Subcutaneous adipose tissue (tissue), 4 donors: ENCODE data around the gene DNAH8. TPM values are rescaled to one million over a fixed set of nuclear protein-coding genes. Genes with fewer than 3 reads are reported as not detected.

Source experiments
- CTCF ChIP-seq: fragments of 450-650 bp; IDR thresholded peaks from one replicate; pipeline ENCODE4 v1.5.1; 2016; ENCODE audit warnings: low read depth, mild to moderate bottlenecking, control low read depth, antibody characterized with exemption, moderate library complexity
- total RNA-seq, 4 donors: library from RNA; depleted of rRNA; stranded (reverse); fragments of >200 nt; gene quantifications; one replicate each; pipeline ENCODE4 v1.1.0, GENCODE V29; 2016

Gene DNAH8
- total RNA-seq, 4 donors from 2014 or later = not detected

DNA sequence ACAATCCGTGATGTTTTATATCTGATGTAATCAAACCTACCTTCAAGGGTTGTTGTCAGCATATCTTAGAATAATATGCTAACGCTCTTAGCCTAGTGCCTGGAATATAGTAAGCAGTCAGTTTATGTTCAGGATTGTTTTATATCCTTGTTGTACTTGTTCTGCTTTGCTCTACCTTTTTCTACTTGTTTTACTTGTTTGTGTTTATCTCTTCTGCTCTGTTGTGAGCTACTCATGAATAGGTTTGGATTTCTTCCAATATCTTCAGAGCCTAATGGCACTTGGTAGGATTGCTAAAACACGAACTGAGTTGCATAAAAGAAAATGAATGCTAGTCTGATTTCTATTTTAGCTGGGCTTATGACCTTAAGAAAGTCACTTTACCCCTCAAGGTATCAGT is 40.1 kb downstream of the DNAH8 start:
- TF ChIP-seq CTCF = no peak

- no peak for TF ChIP-seq CTCF
Measured at GRCh38 chr6:38755874-38756273, 40.8 kb downstream of the DNAH8 start.

DNA sequence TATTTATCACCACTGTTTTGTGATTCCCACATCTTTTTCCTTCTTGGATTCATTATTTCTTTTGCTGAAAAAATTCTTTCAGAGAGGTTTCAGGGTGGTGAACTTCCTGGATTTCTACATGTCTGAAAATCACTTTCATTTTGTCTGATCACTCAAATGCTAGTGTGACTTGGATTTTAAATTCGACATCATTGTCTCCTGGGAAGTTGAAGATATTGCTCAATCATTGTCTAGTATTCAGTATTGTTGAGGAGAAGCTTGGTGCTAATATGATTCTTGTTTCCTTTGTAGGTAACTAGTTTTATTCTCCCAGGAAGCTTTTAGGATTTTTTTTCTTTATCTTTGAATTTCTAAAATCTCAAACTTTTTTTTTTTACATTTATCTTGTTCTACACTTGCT is 45.0 kb downstream of the DNAH8 start:
- TF ChIP-seq CTCF = no peak

DNA sequence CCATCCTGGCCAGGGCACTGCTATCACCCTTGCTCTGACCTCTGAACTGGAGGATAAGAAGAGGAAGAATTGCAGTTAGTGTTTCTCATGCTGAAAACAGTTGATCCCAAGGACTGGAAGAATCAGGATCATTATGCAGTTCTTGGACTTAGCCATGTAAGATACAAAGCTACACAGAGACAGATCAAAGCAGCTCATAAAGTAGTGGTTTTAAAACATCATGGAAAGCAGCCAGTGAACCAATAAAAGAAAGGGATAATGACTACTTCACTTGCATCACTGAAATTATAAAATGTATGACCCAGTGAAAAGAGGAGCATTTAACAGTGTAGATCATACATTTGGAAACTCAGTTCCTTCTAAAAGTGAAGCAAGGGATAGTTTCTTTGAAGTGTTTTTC is 47.7 kb downstream of the DNAH8 start:
- TF ChIP-seq CTCF = no peak

DNA sequence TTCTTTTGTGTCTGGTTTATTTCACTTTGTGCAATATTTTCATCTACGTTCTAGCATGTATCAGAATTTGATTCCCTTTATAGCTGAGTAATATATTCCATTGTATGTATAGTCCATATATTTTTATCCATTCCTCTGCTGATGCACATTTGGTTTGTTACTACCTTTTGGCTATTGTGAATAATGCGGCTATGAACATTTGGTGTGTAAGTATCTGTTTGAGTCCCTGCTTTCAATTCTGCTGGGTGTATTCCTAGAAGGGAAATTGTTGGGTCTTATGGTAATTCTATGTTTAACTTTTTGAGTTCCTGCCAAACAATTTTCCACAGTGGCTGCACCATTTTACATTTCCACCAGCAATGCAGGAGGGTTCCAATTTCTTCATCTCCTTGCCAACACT is 52.4 kb downstream of the DNAH8 start:
- TF ChIP-seq CTCF = no peak

- TF ChIP-seq CTCF = no peak
Measured at GRCh38 chr6:38773338-38773737, 58.2 kb downstream of the DNAH8 start.

- no peak for TF ChIP-seq CTCF
Measured at GRCh38 chr6:38774929-38775707, 60.0 kb downstream of the DNAH8 start.
